Uterus (tissue), 2 donors: ENCODE results near the gene MAP3K5.

Experiments
- CTCF ChIP-seq, 4 experiments: fragments of 200-600 bp in 2 of 4; fragments of 450-650 bp in 2 of 4; sonication (generic) in 2 of 4; IDR thresholded peaks; one replicate each; pipeline ENCODE4 v1.5.1; 2016 to 2019; ENCODE audit warnings: antibody characterized with exemption in 4 of 4, mild to moderate bottlenecking in 2 of 4, moderate library complexity in 1 of 4
- POLR2A ChIP-seq, 2 donors: fragments of 450-650 bp; IDR thresholded peaks; one replicate each; pipeline ENCODE4 v1.6.1; 2016; ENCODE audit warnings: antibody characterized with exemption in 2 of 2, mild to moderate bottlenecking in 1 of 2, moderate library complexity in 1 of 2

GRCh38 chr6:136541395-136541794, 250.9 kb downstream of the MAP3K5 start:
- no peak for TF ChIP-seq POLR2A (IDR thresholded peaks at IDR 0.05)
- TF ChIP-seq CTCF (IDR thresholded peaks at IDR 0.05) = no peak
